HEK293T (cell line): ENCODE data around the gene CLEC6A.
"Not testable (repeated sequence)": the region's sequence is repeated elsewhere in the genome, so short reads cannot be mapped to it uniquely, and the experiment has no call there.

Experiments
- CTCF ChIA-PET: fragments of 350-600 bp; formaldehyde crosslinking; extraction: SDS; loops from one replicate; lab custom pipeline; 2021; ENCODE audit warnings: antibody characterized with exemption, inconsistent platforms; lab: Yijun Ruan, JAX
- POLR2A ChIA-PET: fragments of 350-600 bp; formaldehyde crosslinking; extraction: SDS; loops from one replicate; lab custom pipeline; 2020; ENCODE audit warnings: antibody characterized with exemption, inconsistent platforms; lab: Yijun Ruan, JAX
- DNase-seq: peaks from one replicate; pipeline ENCODE4 v3.0.0; 2012; ENCODE audit warnings: mixed read lengths; ENCODE audit errors: extremely low spot score
- ARNT ChIP-seq: fragments of 450-650 bp; IDR thresholded peaks from 2 replicates; pipeline ENCODE4 v1.6.1; 2017; ENCODE audit warnings: mild to moderate bottlenecking
- BHLHE40 ChIP-seq: fragments of 450-650 bp; IDR thresholded peaks from 2 replicates; pipeline ENCODE4 v1.6.1; 2016; ENCODE audit warnings: mild to moderate bottlenecking, moderate library complexity, borderline replicate concordance
- CTBP1 ChIP-seq: fragments of 450-650 bp; IDR thresholded peaks from 2 replicates; pipeline ENCODE4 v1.6.1; 2016; ENCODE audit warnings: borderline replicate concordance
- ELF4 ChIP-seq: fragments of 450-650 bp; IDR thresholded peaks from 2 replicates; pipeline ENCODE4 v1.6.1; 2017; ENCODE audit warnings: antibody characterized with exemption
- FOXA1 ChIP-seq: fragments of 450-650 bp; IDR thresholded peaks from 2 replicates; pipeline ENCODE4 v1.6.1; 2016; ENCODE audit warnings: mild to moderate bottlenecking
- FOXK2 ChIP-seq: fragments of 450-650 bp; IDR thresholded peaks from 2 replicates; pipeline ENCODE4 v1.6.1; 2016; ENCODE audit warnings: mild to moderate bottlenecking
- FOXM1 ChIP-seq: fragments of 450-650 bp; IDR thresholded peaks from 2 replicates; pipeline ENCODE4 v1.6.1; 2017; ENCODE audit warnings: mild to moderate bottlenecking, borderline replicate concordance
- HDGF ChIP-seq: fragments of 450-650 bp; IDR thresholded peaks from 2 replicates; pipeline ENCODE4 v1.6.1; 2017; ENCODE audit warnings: antibody characterized with exemption, borderline replicate concordance
- L3MBTL2 ChIP-seq: fragments of 450-650 bp; conservative IDR thresholded peaks from 2 replicates; pipeline ENCODE4 v1.6.1; 2016; ENCODE audit warnings: mild to moderate bottlenecking
- LEF1 ChIP-seq: fragments of 450-650 bp; IDR thresholded peaks from 2 replicates; pipeline ENCODE4 v1.6.1; 2017; ENCODE audit warnings: mild to moderate bottlenecking, borderline replicate concordance
- NFRKB ChIP-seq: fragments of 450-650 bp; IDR thresholded peaks from 2 replicates; pipeline ENCODE4 v1.6.1; 2016; ENCODE audit warnings: mild to moderate bottlenecking, moderate library complexity
- PKNOX1 ChIP-seq: fragments of 450-650 bp; IDR thresholded peaks from 2 replicates; pipeline ENCODE4 v1.6.1; 2016
- SP1 ChIP-seq: fragments of 450-650 bp; IDR thresholded peaks from 2 replicates; pipeline ENCODE4 v1.6.1; 2017
- SUZ12 ChIP-seq: fragments of 450-650 bp; IDR thresholded peaks from 2 replicates; pipeline ENCODE4 v1.6.1; 2016; ENCODE audit warnings: mild to moderate bottlenecking
- TARDBP ChIP-seq: fragments of 450-650 bp; IDR thresholded peaks from 2 replicates; pipeline ENCODE4 v1.6.1; 2016
- ZNF384 ChIP-seq: fragments of 450-650 bp; IDR thresholded peaks from 2 replicates; pipeline ENCODE4 v1.6.1; 2016

CLEC6A gene

GRCh38 chr12:8491646-8492530 lies 36.1 kb downstream of the CLEC6A start:
- ChIA-PET CTCF (no interaction called here), POLR2A (no interaction called here)
- TF ChIP-seq SUZ12 (no peak), BHLHE40 (no peak), LEF1 (no peak), ELF4 (no peak), NFRKB (no peak), ZNF384 (no peak), FOXM1 (no peak), HDGF (no peak), PKNOX1 (no peak), FOXK2 (no peak), SP1 (no peak), ARNT (no peak), TARDBP (no peak), L3MBTL2 (no peak), CTBP1 (no peak), FOXA1 (no peak)
- DNase-seq = no peak

GRCh38 chr12:8493084-8493483 lies 37.3 kb downstream of the CLEC6A start:
- ChIA-PET POLR2A (no interaction called here), CTCF (interaction anchor here (0.6 kb wide), 1 partner anchor 676 kb away, joined by 3 read pairs; no protein-coding TSS in a partner anchor)
- no peak for TF ChIP-seq LEF1
- no peak for TF ChIP-seq SUZ12
- no peak for TF ChIP-seq TARDBP
- no peak for TF ChIP-seq FOXA1
- TF ChIP-seq L3MBTL2 = no peak
- TF ChIP-seq PKNOX1 = no peak
- no peak for TF ChIP-seq HDGF
- TF ChIP-seq ARNT = no peak
- TF ChIP-seq NFRKB = no peak
- no peak for TF ChIP-seq ELF4
- no peak for TF ChIP-seq FOXK2
- no peak for TF ChIP-seq CTBP1
- TF ChIP-seq BHLHE40 = no peak
- no peak for TF ChIP-seq FOXM1
- no peak for TF ChIP-seq ZNF384
- no peak for TF ChIP-seq SP1
- DNase-seq = no peak

GRCh38 chr12:8495671-8496070 lies 39.9 kb downstream of the CLEC6A start:
- CTCF ChIA-PET, POLR2A ChIA-PET, DNase-seq: not testable (repeated sequence)

GRCh38 chr12:8496074-8496473 lies 40.3 kb downstream of the CLEC6A start:
- POLR2A ChIA-PET, DNase-seq, CTCF ChIA-PET: not testable (repeated sequence)

GRCh38 chr12:8499616-8500015 lies 43.9 kb downstream of the CLEC6A start:
- ChIA-PET CTCF (interaction anchor here (0.7 kb wide), 1 partner anchor 371 kb away, joined by 4 read pairs; no protein-coding TSS in a partner anchor), POLR2A (no interaction called here)
- DNase-seq = no peak
- TF ChIP-seq SP1 (no peak), ZNF384 (no peak), ELF4 (no peak), FOXA1 (no peak), ARNT (no peak), PKNOX1 (no peak), NFRKB (no peak), LEF1 (no peak), HDGF (no peak), TARDBP (no peak), BHLHE40 (no peak), CTBP1 (no peak), SUZ12 (no peak), FOXK2 (no peak), FOXM1 (no peak), L3MBTL2 (no peak)

- CTCF ChIA-PET = interaction anchor here (1.3 kb wide), 1 partner anchor 42 kb away, joined by 6 read pairs; no protein-coding TSS in a partner anchor
These were observed 46.0 kb downstream of the CLEC6A start for GRCh38 chr12:8501720-8502119.

More at GRCh38 chr12:8501720-8502119, 46.0 kb downstream of the CLEC6A start:
- DNase-seq = no peak
- POLR2A ChIA-PET = no interaction called here
- TF ChIP-seq SP1 = no peak
- TF ChIP-seq TARDBP = no peak
- TF ChIP-seq CTBP1 = no peak
- no peak for TF ChIP-seq L3MBTL2
- no peak for TF ChIP-seq SUZ12
- no peak for TF ChIP-seq LEF1
- no peak for TF ChIP-seq FOXM1
- no peak for TF ChIP-seq BHLHE40
- TF ChIP-seq FOXK2 = no peak
- no peak for TF ChIP-seq PKNOX1
- TF ChIP-seq NFRKB = no peak
- no peak for TF ChIP-seq HDGF
- no peak for TF ChIP-seq ARNT
- TF ChIP-seq ZNF384 = no peak
- TF ChIP-seq ELF4 = no peak
- no peak for TF ChIP-seq FOXA1
